Stimulated activated CD8-positive, alpha-beta memory T cell treated with anti-CD3 and anti-CD28 coated beads, Interleukin-7, amount 100 ng/mL, for 24 hours (primary cell): Measurements from ENCODE around the gene SLAMF6.
"Not testable (repeated sequence)": the region's sequence is repeated elsewhere in the genome, so short reads cannot be mapped to it uniquely, and the experiment has no call there.

Source experiments
- DNase-seq: peaks from one replicate; pipeline ENCODE4 v3.0.0-alpha.2; 2020; ENCODE audit warnings: low read depth

The SLAMF6 gene

DNA sequence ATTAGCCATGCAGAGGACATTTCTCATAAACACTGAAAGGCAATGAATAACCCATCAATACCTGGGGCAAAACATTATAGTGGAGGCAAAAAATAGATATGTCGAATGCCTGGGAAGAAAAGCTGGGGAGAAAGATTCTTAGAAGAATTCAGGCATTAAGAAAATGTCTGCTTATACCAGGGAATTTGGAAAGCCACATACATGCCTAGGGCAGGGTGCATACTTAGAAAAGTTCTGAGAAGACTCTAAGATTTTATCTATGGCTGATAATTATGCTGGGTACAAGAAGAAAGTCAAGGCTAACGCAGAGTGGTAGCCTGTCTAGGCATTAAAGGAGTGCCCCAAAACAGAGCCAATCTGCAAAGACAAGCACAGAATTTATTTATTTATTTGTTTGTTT is 18.4 kb downstream of the SLAMF6 start:
- no peak for DNase-seq

GRCh38 chr1:160503087-160503486 is 20.0 kb downstream of the SLAMF6 start:
- DNase-seq, result no peak

DNA sequence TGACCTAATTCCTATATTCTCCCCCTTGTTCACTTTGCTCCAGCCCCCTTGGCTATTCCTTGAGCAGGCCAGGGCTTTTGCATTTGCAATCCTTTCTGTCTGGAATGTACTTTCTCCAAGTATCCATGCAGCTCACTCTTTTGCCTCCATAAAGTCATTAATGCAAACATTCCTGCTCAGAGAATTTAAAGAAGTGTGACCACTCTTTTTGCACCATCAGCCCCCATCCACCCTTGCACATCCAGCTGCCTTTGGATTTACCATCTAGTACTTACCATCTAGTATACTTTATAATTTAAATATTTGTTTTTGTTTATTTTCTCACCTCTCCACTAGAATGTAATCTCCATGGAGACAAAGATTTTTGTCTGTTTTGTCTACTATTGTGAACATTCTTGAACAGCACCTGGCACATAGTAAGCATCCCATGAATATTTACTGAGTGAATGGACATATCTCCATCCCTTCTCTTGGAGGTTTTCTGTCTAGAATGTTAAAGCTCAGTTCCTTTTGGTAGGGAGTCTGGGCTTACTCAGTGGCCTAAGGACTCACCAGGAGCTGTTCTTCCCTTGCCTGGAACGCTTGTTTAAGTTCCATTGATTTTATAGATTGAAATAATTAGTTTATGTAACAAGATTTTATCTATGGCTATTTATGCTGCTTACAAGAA is 22.6 kb downstream of the SLAMF6 start:
- no peak for DNase-seq

DNA sequence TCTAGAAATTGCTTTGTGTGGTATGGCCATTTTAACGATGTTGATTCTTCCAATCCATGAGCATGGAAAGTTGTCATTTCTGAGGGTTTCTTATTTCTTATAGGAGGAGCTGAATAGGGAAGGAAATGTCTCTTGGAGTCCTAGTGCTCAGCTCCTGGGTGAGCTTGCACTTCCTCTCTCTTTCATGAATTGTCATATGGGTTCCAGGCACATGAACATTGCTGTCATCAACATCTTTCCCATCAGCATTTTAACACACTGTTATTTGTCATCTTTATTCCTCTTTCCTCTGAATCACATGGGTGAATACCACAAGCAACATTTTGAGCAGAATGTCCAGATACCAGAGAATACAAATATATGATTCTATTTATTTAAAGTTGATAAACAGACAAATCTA is 23.4 kb downstream of the SLAMF6 start:
- no peak for DNase-seq

GRCh38 chr1:160498301-160499065 is 24.6 kb downstream of the SLAMF6 start:
- DNase-seq, result not testable (repeated sequence)

DNA sequence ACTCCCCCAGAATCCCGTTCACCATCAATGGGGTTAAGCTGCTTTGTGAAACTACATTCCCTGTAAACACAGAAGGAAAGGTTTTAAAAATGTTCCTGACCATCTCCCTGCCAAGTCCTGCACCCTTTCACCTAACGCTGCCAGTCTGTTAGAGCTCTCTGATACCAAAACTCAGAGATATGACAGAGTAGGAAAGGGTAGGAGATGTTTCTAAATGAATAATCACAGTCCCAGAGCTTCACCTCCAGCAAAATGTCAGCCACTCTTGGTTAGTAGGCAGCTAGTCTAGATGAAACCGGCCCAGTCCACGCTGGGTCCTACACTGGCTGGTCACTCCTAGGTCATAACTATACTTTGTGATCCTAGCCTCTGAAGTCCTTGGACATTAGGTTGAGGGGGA is 26.7 kb downstream of the SLAMF6 start:
- DNase-seq, result no peak

GRCh38 chr1:160494620-160495019 is 28.4 kb downstream of the SLAMF6 start:
- no peak for DNase-seq

DNA sequence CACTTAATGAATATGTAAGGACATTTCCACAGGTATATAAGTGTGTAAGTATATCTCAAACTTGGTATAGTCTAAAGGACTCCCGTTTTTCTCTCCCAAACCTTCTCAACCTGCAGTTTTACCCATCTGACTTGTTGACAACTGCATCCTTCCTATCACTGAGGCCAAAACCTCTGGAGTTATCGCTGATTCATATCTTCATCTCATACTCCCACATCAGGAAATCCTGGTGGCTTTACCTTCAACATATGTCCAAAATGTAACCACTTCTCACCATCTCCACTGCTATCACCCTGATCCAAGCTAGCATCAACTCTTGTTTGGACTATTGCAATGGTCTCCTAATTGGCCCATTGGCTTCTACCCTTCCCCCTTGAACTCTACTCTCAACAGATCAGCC is 30.4 kb downstream of the SLAMF6 start:
- no peak for DNase-seq

- DNase-seq, result no peak
Observed at GRCh38 chr1:160491981-160492380, 31.1 kb downstream of the SLAMF6 start.

DNA sequence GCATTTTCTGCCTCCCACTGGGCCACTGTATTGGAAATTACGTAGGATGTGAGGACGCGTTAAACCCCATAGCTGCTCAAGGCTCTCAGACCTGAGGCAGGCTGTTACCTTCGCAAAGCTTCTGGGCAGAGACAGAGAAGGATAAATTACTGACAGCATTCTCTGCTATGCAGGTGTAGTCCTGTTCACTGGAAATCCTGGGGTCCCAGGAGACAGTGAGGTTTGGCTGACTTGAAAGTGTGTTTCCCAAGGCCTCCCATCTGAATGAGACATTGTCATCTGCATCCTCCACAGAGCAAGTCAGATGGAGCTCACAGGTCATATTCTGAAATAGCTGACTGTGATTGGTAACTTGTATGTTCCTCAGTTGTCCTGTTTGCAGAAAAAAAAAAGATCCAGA is 32.0 kb downstream of the SLAMF6 start:
- no peak for DNase-seq

DNA sequence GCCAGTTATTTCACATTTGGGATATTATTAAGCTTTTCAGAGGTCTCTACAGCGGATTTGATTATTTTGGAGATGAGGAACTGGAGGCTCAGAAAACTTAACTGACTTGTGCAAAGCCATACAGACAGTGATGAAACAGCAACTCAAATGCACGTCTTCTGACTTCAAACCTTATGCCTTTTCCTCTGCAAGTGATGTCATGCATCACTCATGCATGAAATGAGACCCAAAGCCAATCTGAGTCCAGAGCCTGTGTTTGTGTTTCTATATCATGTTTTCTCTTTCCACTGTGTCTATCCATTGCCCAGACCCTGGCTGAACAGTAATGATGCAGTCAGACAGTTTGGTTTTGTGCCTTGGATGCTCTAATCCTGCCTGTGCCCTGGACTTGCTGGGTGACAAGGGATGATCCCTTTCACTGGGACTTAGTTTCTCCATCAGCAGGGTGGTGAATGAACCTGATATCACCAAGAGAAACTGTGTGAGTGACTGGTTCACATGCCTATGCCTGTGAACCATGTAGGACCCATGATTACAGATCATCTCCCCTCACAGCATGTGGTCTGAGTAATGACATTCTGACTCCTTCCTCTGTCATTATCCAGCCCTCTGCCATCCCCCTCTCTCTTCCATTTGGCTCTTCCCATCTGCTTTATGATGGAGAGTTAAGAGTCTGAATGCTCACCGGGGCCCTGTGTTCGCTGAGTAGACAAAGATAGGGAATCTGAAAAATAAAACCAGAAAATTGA is 33.4 kb downstream of the SLAMF6 start:
- DNase-seq, result no peak

DNA sequence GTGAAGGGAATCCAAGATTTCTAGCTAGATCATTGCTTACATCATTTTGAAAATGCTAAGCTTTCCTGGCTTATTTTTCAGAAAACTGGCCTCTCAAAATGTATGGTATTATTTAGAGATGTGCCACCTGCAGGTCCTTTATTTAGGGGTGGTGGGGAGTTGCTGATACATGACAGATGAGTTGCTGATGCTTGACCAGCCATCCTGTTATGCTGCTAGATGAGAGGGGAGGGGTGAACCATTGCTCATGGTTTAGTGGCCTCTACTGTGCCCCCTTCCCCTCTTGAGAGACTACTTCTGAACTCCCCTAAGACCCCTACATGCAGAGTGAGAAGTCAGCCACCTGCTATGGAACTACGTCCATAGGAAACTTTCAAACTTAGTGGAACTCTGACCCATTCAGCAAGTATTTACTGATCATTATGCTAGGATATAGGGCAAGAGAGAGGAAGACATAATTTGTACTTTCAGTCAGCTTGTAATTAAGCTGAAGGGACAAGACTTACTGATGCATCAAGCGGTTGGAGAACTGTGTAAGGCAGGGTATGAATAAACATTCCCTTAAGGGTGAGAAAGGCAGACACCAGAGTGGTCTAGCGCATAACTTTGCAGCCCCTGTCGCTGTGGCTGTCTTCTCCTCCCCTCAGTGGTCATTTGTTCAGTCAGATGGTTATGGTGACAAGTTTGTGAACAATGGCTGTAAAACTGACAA is 34.6 kb downstream of the SLAMF6 start:
- DNase-seq, result no peak

DNA sequence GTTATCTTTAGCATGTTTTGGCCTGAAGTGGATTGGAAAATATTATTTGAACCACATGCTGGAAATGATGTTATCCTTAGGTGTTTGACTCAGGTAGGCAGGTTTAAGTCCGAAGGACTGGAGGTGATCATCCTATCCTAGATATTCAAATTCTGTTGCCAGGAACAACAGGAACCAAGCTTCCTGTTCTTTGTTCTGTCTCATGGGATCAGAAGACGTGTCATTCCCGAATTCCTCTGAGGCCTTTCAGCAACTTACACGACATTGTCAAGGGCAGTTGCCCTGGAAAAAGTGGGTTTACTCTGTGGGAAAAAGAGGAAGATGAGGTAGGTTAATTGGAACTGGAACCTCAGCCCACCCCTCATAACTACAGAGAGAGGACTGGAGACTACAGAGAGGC is 36.6 kb downstream of the SLAMF6 start:
- no peak for DNase-seq

- DNase-seq, result no peak
Observed at GRCh38 chr1:160483505-160484185, 39.4 kb downstream of the SLAMF6 start.

DNA sequence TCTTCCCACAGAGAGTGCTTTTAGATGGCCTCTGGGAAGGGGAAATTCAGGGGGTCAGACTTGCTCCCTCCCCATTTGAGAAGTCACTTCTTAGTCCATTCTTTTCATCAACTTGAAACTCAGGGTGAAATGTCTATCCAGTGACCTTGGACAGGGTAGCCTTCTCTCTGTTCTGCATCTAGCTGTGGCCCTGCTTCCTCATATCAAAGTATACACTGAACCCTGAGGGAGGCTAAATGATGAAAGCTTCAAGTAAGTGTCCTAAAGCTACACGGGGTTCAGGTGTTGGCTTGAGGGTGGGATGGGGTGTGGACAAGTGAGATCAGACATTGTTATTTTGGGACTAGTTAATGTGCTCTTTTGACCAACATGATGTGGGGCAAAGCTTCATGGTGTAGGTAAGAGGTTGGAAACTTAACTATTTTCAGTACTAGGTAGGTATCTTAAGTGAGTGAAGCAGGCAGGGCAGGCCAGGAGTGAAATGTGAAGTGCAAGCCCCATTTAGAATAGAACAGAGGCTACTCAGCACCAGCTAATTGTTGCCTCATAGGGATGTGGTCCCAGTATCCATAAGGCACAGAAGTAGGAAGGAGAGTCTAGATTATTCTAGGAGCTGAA is 41.0 kb downstream of the SLAMF6 start:
- no peak for DNase-seq

GRCh38 chr1:160480781-160481180 is 42.3 kb downstream of the SLAMF6 start:
- not testable (repeated sequence) for DNase-seq

DNA sequence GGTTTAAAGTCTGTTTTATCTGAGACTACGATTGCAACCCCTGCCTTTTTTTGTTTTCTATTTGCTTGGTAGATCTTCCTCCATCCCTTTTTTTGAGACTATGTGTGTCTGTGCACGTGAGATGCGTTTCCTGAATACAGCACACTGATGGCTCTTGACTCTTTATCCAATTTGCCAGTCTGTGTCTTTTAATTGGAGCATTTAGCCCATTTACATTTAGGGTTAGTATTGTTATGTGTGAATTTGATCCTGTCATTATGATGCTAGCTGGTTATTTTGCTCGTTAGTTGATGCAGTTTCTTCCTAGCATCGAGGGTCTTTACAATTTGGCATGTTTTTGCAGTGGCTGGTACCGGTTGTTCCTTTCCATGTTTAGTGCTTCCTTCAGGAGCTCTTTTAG is 44.0 kb downstream of the SLAMF6 start:
- not testable (repeated sequence) for DNase-seq

DNA sequence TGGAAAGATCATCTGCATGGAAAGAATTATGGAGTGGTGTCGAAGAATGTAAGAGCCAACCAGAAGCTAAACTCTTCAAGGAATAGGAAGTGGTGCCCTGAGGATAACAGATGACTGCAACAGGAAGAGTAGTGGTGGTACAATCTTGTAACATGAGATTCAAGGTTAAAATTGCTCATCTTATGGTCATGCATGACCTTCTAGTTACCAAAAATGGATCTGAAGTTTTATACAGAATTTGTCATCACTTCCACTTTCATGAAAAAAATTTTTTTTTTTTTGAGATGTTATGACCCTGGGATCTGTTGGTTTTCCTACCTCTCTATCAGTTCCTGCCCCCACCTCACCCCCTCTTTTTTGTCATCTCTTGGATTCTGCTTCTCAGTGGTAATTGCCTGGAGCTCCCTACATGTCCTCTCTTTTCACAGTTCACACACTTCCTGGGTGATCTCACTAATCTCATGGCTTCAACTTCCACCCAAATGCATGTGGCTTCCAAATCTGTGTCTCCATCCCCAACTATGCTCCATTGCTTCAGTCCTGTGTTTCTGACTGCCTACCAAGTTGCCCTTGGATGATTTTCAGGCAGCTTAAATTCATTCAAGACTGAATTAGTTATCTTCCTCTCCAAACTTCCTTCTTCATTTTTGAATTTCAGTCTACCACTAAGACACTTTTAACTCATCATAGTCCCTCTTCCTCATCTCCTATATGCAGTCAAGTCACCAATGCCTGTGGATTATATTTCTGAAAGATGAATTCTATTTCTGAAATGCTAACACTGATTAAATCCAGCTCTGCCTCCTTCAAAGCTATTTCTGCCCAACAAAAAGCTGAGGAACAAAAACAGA is 48.4 kb downstream of the SLAMF6 start:
- no peak for DNase-seq

GRCh38 chr1:160472112-160472511 is 50.9 kb downstream of the SLAMF6 start:
- DNase-seq, result no peak

- no peak for DNase-seq
Observed at GRCh38 chr1:160471253-160471652, 51.8 kb downstream of the SLAMF6 start.
